Measurements from ENCODE around the gene FRMD3. TPM values are rescaled to one million over a fixed set of nuclear protein-coding genes. Genes with fewer than 3 reads are reported as not detected.

FRMD3 gene
- total and polyA plus RNA-seq, 8 donors, result 1.0 to 3.7 (median 2.3) TPM

- Histone ChIP-seq H3K4me3 (no peak overlapping the region), H3K36me3 (no peaks in the 10 kb centered on the region), H3K4me1 (no peaks in the 10 kb centered on the region), H3K9me3 (no peaks in the 10 kb centered on the region), H3K27ac (no peak overlapping the region), H3K27me3 (no peaks in the 10 kb centered on the region)
- no peak for ATAC-seq
- intact Hi-C loops (cut with DNase I), result no loop called here
- DNase-seq, result no peak
- no peak for TF ChIP-seq CTCF (IDR thresholded peaks at IDR 0.05)
These were observed 266.5 kb downstream of the FRMD3 start for GRCh38 chr9:83271665-83272071.

GRCh38 chr9:83270116-83270515 lies 268.1 kb downstream of the FRMD3 start:
- Histone ChIP-seq H3K27ac (no peak overlapping the region), H3K4me3 (no peak overlapping the region), H3K36me3 (no peaks in the 10 kb centered on the region), H3K27me3 (no peaks in the 10 kb centered on the region), H3K4me1 (no peaks in the 10 kb centered on the region), H3K9me3 (no peaks in the 10 kb centered on the region)
- DNase-seq (no peak), ATAC-seq (no peak)
- TF ChIP-seq CTCF (IDR thresholded peaks at IDR 0.05), result no peak
- intact Hi-C loops (cut with DNase I), result no loop called here

- DNase-seq (no peak), ATAC-seq (no peak)
- H3K36me3 ChIP-seq, result no peaks in the 10 kb centered on the region
- H3K4me3 ChIP-seq, result no peak overlapping the region
- H3K27me3 ChIP-seq, result no peaks in the 10 kb centered on the region
- no peak overlapping the region for H3K27ac ChIP-seq
- H3K9me3 ChIP-seq, result no peaks in the 10 kb centered on the region
- no peak for TF ChIP-seq CTCF (IDR thresholded peaks at IDR 0.05)
- intact Hi-C loops (cut with DNase I), result no loop called here
- no peaks in the 10 kb centered on the region for H3K4me1 ChIP-seq
These were observed 270.5 kb downstream of the FRMD3 start for GRCh38 chr9:83267741-83268140.

GRCh38 chr9:83266666-83267496 lies 271.3 kb downstream of the FRMD3 start:
- Histone ChIP-seq H3K27ac (peak overlapping the region in 1 of 2 donors; percentile 11), H3K36me3 (no peaks in the 10 kb centered on the region), H3K9me3 (no peaks in the 10 kb centered on the region), H3K4me1 (no peaks in the 10 kb centered on the region), H3K27me3 (no peaks in the 10 kb centered on the region), H3K4me3 (no peak overlapping the region)
- intact Hi-C loops (cut with DNase I), result no loop called here
- TF ChIP-seq CTCF (IDR thresholded peaks at IDR 0.05), result no peak
- no peak for DNase-seq
- ATAC-seq, result peak; percentile 32

GRCh38 chr9:83266331-83266665 lies 271.9 kb downstream of the FRMD3 start:
- H3K27ac ChIP-seq, result peak overlapping the region in 1 of 2 donors; percentile 11

More at GRCh38 chr9:83266331-83266665, 271.9 kb downstream of the FRMD3 start:
- H3K4me1 ChIP-seq, result no peaks in the 10 kb centered on the region
- TF ChIP-seq CTCF (IDR thresholded peaks at IDR 0.05), result no peak
- ATAC-seq (no peak), DNase-seq (no peak)
- H3K4me3 ChIP-seq, result no peak overlapping the region
- no peaks in the 10 kb centered on the region for H3K36me3 ChIP-seq
- H3K27me3 ChIP-seq, result no peaks in the 10 kb centered on the region
- intact Hi-C loops (cut with DNase I), result no loop called here
- H3K9me3 ChIP-seq, result no peaks in the 10 kb centered on the region

Measured in left lung (tissue), 10 donors.